Panc1 (cell line): ENCODE data around the gene ADIG. TPM values are rescaled to one million over a fixed set of nuclear protein-coding genes. Genes with fewer than 3 reads are reported as not detected.

Experiments used
- ATAC-seq: fragments of 200-7000 bp; cut with Tn5 transposase; 2 replicates; pipeline ENCODE4 v1.9.1; 2020; ENCODE audit warnings: mild to moderate bottlenecking, moderate library complexity
- BruUV-seq: library from RNA; stranded (reverse); fragments of 400-500 nt; replicated peaks from 2 replicates; lab custom pipeline; 2021; lab: Mats Ljungman, UMichigan
- CTCF ChIA-PET: fragments of 300-600 bp; sonication (Branson Sonifier 250); formaldehyde crosslinking; loops from one replicate; lab custom pipeline; 2022; ENCODE audit warnings: antibody characterized with exemption; lab: Charles Lee
- POLR2A ChIA-PET: fragments of 300-600 bp; sonication (Branson Sonifier 250); formaldehyde crosslinking; loops from one replicate; lab custom pipeline; 2022; ENCODE audit warnings: antibody characterized with exemption; lab: Charles Lee
- DNase-seq: peaks from one replicate; pipeline ENCODE4 v3.0.0-alpha.2; 2010; ENCODE audit warnings: low read depth, low spot score
- H3K27ac ChIP-seq: 2 replicates; pipeline ENCODE4 v1.5.1; 2011; ENCODE audit warnings: mild to moderate bottlenecking, low read length, inconsistent platforms
- H3K27me3 ChIP-seq: fragments of 200-500 bp; sonication (Bioruptor generic); 2 replicates; pipeline ENCODE4 v1.6.0; 2014; ENCODE audit warnings: low read length, inconsistent platforms; ENCODE audit not compliant: control insufficient read depth, insufficient read depth
- H3K36me3 ChIP-seq: fragments of 200-500 bp; sonication (Bioruptor generic); 2 replicates; pipeline ENCODE4 v1.5.1; 2014; ENCODE audit warnings: inconsistent platforms, mild to moderate bottlenecking, low read length, moderate library complexity; ENCODE audit not compliant: control insufficient read depth, insufficient read depth
- H3K4me1 ChIP-seq: 2 replicates; pipeline ENCODE4 v1.5.1; 2011; ENCODE audit warnings: inconsistent platforms, mild to moderate bottlenecking, low read length, moderate library complexity; ENCODE audit not compliant: control insufficient read depth, insufficient read depth
- H3K4me3 ChIP-seq, 2 experiments: 2 replicates each; pipeline ENCODE4 v1.5.1; 2011 to 2012; ENCODE audit warnings: low read depth in 2 of 2, low read length in 2 of 2, mild to moderate bottlenecking in 2 of 2, inconsistent platforms in 1 of 2, moderate library complexity in 1 of 2
- H3K9me3 ChIP-seq: fragments of 200-500 bp; sonication (Bioruptor generic); 2 replicates; pipeline ENCODE4 v1.5.1; 2014; ENCODE audit warnings: low read depth, mild to moderate bottlenecking, inconsistent platforms, low read length, moderate library complexity; ENCODE audit not compliant: control insufficient read depth, insufficient read depth
- POLR2AphosphoS5 ChIP-seq: IDR thresholded peaks from 2 replicates; pipeline ENCODE4 v1.6.1; 2012; ENCODE audit warnings: mild to moderate bottlenecking, low read depth, low read length, moderate library complexity
- SIN3A ChIP-seq: IDR thresholded peaks from 2 replicates; pipeline ENCODE4 v1.6.1; 2012; ENCODE audit warnings: low read depth, mild to moderate bottlenecking, low read length, moderate library complexity, borderline replicate concordance; ENCODE audit not compliant: insufficient read depth
- TCF7L2 ChIP-seq: IDR thresholded peaks from 2 replicates; pipeline ENCODE4 v1.6.1; 2011; ENCODE audit warnings: mild to moderate bottlenecking, low read depth, low read length, inconsistent platforms
- in situ Hi-C: cut with HindIII; loops from 2 replicates; pipeline ENCODE4 v1.10.0; 2016; ENCODE audit warnings: low sequenced_read_pairs, low pct_unique_long_range_greater_than_20kb
- intact Hi-C: fragments of 100-400 bp; cut with micrococcal nuclease; formaldehyde crosslinking; loops from one replicate; pipeline ENCODE4 v1.10.0; 2022; ENCODE audit not compliant: unreplicated experiment
- total RNA-seq: library from RNA; stranded (reverse); gene quantifications from one replicate; pipeline ENCODE4 v1.2.1, GENCODE V29; 2021; ENCODE audit not compliant: unreplicated experiment
- TF ChIP-seq, protein P1 (sequence below): fragments of 450-650 bp; IDR thresholded peaks from 2 replicates; pipeline ENCODE4 v1.5.1; 2017; ENCODE audit warnings: mild to moderate bottlenecking
- TF ChIP-seq, protein P2 (sequence below), 2 experiments: IDR thresholded peaks; 2 replicates each; pipeline ENCODE4 v1.6.1; 2011 to 2012; ENCODE audit warnings: low read depth in 2 of 2, control low read depth in 1 of 2, low read length in 1 of 2, mild to moderate bottlenecking in 1 of 2, moderate library complexity in 1 of 2; ENCODE audit not compliant: insufficient read depth in 1 of 2

Gene ADIG
- total RNA-seq, 1 experiment from 2014 or later, result not detected

DNA sequence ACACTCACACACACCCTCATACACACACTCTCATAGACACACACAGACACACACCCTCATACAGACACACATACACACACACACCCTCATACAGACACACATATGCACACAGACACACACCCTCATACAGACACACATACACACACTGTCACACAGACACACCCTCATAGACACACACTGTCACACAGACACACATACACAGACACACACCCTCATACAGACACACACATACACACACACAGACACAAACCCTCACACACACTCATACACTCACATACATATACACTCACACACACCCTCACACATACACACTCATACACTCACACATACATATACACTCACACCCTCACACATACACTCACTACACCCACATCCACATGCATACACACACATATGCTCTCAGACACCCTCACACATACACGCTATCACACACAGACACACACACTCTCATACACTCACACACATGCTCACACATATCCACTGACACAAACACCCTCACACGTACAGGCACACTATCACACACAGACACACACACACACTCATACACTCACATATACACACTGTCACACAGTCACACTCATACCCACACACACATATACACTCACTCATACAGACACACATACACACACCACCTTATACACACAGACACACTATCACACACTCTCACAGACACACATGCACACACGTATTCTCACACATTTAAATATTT, 9.1 kb downstream of the ADIG start:
- CTCF ChIA-PET, result no interaction called here
- intact Hi-C loops (no loop called here), in situ Hi-C loops (no loop called here)
- no peaks in the 10 kb centered on the region for H3K9me3 ChIP-seq
- TF ChIP-seq SIN3A, result no peak
- TF ChIP-seq, protein P1, sequence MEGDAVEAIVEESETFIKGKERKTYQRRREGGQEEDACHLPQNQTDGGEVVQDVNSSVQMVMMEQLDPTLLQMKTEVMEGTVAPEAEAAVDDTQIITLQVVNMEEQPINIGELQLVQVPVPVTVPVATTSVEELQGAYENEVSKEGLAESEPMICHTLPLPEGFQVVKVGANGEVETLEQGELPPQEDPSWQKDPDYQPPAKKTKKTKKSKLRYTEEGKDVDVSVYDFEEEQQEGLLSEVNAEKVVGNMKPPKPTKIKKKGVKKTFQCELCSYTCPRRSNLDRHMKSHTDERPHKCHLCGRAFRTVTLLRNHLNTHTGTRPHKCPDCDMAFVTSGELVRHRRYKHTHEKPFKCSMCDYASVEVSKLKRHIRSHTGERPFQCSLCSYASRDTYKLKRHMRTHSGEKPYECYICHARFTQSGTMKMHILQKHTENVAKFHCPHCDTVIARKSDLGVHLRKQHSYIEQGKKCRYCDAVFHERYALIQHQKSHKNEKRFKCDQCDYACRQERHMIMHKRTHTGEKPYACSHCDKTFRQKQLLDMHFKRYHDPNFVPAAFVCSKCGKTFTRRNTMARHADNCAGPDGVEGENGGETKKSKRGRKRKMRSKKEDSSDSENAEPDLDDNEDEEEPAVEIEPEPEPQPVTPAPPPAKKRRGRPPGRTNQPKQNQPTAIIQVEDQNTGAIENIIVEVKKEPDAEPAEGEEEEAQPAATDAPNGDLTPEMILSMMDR, result no peak
- no peak for TF ChIP-seq TCF7L2
- TF ChIP-seq, protein P2, sequence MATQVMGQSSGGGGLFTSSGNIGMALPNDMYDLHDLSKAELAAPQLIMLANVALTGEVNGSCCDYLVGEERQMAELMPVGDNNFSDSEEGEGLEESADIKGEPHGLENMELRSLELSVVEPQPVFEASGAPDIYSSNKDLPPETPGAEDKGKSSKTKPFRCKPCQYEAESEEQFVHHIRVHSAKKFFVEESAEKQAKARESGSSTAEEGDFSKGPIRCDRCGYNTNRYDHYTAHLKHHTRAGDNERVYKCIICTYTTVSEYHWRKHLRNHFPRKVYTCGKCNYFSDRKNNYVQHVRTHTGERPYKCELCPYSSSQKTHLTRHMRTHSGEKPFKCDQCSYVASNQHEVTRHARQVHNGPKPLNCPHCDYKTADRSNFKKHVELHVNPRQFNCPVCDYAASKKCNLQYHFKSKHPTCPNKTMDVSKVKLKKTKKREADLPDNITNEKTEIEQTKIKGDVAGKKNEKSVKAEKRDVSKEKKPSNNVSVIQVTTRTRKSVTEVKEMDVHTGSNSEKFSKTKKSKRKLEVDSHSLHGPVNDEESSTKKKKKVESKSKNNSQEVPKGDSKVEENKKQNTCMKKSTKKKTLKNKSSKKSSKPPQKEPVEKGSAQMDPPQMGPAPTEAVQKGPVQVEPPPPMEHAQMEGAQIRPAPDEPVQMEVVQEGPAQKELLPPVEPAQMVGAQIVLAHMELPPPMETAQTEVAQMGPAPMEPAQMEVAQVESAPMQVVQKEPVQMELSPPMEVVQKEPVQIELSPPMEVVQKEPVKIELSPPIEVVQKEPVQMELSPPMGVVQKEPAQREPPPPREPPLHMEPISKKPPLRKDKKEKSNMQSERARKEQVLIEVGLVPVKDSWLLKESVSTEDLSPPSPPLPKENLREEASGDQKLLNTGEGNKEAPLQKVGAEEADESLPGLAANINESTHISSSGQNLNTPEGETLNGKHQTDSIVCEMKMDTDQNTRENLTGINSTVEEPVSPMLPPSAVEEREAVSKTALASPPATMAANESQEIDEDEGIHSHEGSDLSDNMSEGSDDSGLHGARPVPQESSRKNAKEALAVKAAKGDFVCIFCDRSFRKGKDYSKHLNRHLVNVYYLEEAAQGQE (IDR thresholded peaks at IDR 0.05; ENCODE audit: insufficient read depth in 1 of 2, low read depth in 2 of 2, low read length in 1 of 2), result no peak
- no peak for TF ChIP-seq POLR2AphosphoS5
- no peak overlapping the region for H3K4me3 ChIP-seq
- DNase-seq (no peak), ATAC-seq (no peak)
- POLR2A ChIA-PET, result no interaction called here
- H3K36me3 ChIP-seq, result no peaks in the 10 kb centered on the region
- BruUV-seq, result no TSS peak
- H3K4me1 ChIP-seq, result no peaks in the 10 kb centered on the region
- H3K27me3 ChIP-seq, result no peaks in the 10 kb centered on the region
- no peak overlapping the region for H3K27ac ChIP-seq

DNA sequence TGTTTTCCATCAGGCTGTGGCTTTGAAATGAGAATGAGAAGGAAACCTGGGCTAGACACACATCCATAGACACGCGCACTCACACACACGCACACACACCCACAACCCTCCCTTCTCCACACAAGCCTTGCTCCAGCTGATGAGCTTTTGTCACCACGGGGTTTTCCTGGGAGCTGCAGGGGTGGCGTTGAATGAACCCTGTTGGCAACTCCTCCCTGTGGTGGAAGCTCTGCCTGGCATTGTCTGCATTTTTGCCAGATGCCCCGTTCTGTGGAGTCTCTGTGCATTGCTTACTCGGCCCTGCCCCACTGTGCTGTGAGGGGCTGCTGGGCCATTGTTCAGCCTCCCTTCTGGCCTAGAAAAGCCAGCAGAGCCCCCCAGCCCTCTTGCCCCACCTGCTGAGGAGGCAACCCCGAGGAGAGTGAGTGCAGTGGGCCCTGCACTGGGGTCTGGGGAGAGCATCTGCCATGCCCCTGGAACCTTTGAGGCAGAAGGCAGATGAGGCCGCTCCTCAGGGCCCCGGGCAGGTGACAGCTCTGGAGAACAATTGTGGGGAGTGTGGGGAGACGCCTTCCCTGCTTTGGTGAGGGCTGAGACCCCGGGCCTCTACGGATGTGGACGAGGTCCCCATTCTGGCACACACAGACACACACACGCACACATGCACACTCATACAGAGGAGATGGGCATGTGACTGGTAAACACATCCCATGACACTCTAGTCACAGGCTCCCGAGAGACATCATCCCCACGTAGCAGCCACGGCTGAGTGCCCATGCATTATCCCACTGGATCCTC, 9.9 kb downstream of the ADIG start:
- Histone ChIP-seq H3K36me3 (no peaks in the 10 kb centered on the region), H3K4me1 (no peaks in the 10 kb centered on the region), H3K27ac (no peak overlapping the region), H3K4me3 (no peak overlapping the region), H3K27me3 (no peaks in the 10 kb centered on the region), H3K9me3 (no peaks in the 10 kb centered on the region)
- CTCF ChIA-PET, result no interaction called here
- POLR2A ChIA-PET, result no interaction called here
- peak; percentile 53; the same call in 1 of the 2 replicates for ATAC-seq
- DNase-seq, result no peak
- BruUV-seq, result no TSS peak
- in situ Hi-C loops, result no loop called here
- TF ChIP-seq, protein P1, result no peak
- TF ChIP-seq POLR2AphosphoS5 (no peak), TCF7L2 (no peak), SIN3A (no peak)
- TF ChIP-seq, protein P2 (IDR thresholded peaks at IDR 0.05; ENCODE audit: insufficient read depth in 1 of 2, low read depth in 2 of 2, low read length in 1 of 2), result no peak
- intact Hi-C loops, result no loop called here
